Central memory CD4-positive, alpha-beta T cell (primary cell): Measurements from ENCODE around the gene AIG1.
"Not testable (repeated sequence)": the region's sequence is repeated elsewhere in the genome, so short reads cannot be mapped to it uniquely, and the experiment has no call there.

Source experiments
- DNase-seq: peaks from one replicate; pipeline ENCODE4 v3.0.0; 2022

AIG1 gene

DNA sequence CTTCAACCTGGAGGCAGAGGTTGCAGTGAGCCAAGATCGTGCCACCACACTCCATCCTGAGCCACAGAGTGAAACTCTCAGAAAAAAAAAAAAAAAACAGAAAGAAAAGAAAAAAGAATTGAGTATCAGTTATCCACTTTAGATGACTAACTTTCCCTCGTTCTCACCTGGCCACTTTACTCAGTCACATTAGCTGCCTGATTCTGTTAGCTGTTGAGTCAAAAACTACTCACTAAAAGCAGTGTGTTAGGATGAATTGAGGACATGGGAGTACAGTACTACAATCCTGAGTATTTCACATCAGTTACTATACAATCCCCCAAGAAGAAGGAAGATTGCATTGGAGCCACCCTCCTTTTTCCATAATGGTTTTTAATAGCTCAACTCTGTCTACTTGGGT is 275.2 kb downstream of the AIG1 start:
- DNase-seq = no peak

DNA sequence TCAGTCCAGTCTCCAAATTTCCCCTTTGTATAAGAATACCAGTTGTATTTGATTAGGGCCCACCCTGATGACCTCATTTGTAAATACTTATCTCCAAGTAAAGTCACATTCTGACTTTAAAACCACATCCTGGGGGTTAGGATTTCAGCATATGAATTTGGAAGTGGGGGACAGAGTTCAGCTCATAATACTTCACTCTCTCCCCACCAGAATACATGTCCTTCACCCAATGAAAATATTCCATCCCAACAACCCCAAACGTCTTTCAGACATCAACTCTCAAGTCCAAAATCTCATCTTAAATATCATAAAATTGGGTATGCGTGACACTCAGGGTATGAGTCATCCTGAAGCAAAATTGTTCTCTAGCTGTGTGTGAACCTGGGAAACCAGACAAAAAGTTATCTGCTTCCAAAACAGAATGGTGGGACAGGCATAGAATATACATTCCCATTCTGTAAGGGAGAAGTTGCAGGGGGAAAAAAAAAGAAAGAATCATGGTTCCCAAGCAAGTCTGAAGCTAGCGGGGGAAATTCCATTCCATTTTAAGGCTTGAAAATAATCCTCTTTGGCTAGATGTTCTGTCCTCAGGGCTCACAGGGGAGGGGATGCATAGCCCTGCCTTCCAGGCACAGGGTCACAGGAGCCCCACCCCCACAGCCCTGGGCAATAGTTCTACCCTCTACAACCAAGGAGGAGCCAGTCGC is 275.9 kb downstream of the AIG1 start:
- no peak for DNase-seq

DNA sequence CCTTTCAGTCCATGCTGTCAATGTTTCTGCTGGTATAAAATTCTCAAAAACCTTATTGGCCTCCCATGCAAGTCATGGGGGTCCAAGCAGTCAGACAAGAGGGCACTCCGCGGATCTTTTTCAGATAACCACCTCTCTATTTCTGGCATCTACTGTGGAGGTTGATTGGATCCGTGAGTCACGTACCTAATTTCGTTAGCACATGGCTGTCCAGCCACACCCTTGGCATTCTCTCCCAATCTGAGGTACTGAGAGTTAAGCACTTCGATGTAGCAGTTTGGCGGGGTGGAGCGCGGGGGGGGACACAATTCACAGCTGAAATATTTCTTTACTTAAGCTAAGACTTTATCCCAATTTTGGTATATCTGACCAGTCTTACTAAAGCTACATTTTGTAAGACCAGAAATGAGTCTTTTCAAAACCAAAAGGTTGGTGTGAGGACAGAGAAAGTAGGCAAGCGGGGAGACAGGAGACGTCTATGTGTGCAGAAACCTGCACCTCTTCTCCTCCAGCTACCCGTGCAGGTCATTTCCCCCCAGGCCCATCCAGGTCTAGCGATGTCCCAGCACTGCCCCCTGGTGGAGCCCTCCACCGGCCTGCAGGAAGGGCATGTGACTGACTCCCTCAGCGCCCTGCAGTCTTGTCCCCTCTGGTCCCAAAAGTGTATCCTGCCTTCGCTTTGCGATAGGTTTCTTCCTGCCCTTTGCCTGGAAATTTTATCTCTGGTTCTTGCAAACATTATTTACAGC is 276.7 kb downstream of the AIG1 start:
- DNase-seq = peak; percentile 21

DNA sequence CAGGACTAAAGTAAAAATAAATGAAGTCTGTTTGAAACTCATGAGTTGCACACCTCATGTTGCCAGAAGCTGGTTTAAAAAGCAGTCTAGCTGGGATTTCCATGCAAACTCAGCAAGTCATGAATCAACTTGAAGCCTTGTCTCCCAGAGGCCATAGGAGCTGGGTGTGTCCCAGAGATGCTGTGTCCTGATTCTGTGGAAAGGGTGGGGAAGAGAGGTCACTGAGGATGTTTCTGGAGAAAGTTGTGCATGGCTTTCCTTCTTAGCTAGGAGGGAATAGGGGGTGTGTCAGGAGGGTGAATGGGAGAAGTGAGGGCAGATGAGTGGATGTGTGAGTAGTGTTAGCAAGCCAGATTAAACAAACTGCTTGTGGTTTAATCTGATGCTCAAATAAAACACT is 278.5 kb downstream of the AIG1 start:
- DNase-seq = no peak

DNA sequence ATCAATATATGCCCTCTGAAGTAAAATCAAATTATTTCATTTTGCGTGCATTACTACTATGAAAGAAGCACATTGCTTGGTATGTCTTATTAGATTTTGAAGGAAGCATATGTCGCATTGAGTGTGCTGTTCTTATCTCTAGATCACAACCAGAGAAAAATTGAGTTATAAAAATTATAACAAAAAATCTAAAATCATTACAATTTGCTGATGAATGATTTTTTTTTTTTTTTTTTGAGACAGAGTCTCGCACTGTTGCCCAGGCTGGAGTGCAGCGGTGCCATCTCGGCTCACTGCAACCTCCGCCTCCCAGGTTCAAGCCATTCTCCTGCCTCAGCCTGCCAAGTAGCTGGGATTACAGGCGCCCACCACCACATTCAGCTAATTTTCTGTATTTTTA is 284.8 kb downstream of the AIG1 start:
- DNase-seq = not testable (repeated sequence)

DNA sequence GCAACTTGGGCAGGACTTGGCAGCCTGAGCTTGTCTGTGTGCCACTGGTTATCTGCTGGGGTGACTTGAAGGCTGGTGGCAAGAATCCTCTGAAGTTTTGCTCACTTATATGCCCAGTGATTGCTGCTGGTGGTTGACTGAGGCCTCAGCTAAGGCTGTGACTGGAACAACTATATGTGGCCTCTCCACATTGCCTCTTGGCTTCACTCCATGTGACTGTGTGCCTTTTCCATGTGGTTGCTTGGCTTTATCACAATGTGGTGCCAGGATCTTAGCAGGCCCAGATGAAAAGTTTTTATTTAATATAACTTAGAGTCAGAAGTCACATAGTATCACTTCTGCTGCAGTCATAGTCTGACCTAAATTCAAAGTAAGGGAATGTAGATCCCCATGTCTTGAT is 285.3 kb downstream of the AIG1 start:
- no peak for DNase-seq

DNA sequence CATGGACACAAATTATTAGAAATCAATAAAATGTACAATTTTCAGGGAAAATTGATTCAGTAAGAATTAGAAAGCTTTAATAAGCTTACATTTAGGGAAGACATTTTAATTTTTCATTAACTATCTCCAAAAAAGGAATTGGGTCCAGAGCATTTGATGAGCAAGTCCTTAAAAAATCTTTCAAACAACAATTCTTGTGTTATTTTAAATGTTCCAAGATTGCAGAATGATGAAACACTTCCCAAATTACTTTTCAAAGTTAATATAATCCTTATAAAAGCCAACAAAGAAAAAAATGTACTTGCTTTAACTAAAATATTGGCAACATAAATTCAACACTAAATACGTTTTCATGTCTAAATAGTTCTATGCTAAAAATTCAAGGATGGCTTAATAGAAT is 287.8 kb downstream of the AIG1 start:
- DNase-seq = no peak

DNA sequence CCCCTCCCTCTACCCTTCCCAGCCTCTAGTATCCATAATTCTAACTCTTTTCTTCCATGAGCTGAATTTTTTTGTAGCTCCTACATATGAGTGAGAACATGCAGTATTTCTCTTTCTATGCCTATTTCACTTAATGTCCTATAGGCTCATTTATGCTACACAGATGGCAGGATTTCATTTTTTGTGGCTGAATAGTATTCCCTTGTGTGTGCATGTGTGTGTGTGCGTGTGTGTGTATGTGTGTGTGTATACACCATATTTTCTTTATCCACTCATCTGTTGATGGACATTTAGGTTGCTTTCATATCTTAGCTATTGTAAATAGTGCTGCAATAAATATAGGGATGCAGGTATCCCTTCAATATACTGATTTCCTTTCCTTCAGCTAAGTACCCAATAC is 288.8 kb downstream of the AIG1 start:
- no peak for DNase-seq

GRCh38 chr6:143356101-143356880 is 295.6 kb downstream of the AIG1 start:
- DNase-seq = no peak

GRCh38 chr6:143357152-143357551 is 296.5 kb downstream of the AIG1 start:
- DNase-seq = no peak

- no peak for DNase-seq
Measured at GRCh38 chr6:143357561-143358255, 297.0 kb downstream of the AIG1 start.

DNA sequence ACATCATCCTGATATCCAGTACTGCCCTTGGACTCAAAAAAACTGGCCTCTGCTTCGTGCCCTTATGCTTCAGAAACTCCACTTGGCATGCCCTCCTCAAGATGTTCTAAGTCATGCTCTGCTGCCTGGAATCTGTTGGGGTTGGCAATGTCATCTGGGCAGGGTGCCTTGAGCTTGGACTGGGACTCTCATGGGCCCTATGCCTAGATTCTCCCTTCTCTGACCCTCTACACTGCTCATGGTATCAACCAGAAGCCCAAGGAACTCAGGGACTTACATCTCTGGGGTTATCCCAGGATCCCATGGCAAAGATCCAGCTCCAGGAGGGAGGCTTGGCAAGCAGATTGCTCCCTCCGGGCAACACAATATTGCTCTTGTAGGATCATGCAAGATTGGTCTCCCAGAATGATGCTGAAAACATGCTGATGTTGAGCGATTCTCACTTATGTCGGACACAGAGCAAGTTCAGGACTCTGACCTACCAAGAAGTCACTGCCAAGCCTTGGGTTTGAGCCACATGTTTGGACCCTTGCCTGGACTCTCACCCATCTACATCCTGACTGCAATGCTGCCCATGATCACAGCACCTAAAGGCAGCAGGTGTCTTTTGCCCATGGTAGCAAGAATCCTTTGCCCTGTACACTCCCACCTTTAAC is 301.0 kb downstream of the AIG1 start:
- DNase-seq = no peak

DNA sequence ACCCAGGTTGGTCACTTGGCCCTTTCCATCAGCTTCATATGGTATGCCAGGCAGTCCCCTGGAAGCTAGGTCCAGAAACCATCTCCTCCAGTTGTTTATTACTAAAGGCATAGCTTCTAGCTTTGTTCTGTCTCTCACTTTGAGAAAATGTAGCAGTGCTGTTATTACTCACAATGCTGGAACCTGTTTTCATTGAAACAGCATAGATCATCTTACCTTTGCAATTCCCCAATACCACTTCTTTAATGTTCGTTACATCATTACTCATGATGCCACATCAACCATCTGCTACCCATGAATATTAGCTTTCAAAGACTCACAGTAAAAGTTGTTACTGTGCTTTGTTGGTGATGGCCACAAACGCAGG is 301.5 kb downstream of the AIG1 start:
- no peak for DNase-seq

DNA sequence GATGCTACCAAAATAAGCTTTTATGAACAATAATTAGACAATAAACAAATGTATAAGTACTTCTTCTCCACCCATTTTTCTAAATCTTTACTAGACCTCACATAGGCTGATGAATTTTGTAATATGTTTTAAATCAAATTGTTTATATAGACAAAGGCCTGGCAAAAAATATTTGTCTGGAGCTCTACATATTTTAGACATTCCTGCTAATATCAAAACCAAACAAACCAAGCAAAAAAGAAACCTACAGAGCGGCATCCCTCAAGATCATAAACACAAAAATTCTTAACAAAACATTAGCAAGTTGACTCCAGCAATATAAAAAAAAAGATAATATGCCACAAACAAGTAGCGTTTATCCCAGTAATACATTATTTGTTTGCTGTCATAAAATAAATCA is 302.6 kb downstream of the AIG1 start:
- DNase-seq = no peak

DNA sequence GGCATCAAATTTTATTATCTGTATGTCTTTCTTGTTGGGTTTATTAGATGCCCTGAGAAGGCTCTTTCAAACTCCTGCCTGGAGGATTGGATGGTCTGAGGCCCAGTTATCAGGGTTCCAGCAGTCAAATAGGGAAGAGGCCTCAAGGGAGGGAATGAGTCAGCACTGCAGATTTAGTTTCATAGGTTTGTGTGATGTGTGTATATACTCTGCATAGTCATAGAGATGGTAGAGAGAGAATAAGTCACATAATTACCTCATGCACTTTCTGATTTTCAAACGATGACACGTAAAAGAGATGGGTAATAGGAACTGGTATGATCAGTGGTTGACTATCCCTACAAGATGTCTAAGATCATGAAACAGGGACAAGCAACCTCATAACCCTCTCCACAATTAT is 307.7 kb downstream of the AIG1 start:
- DNase-seq = no peak

DNA sequence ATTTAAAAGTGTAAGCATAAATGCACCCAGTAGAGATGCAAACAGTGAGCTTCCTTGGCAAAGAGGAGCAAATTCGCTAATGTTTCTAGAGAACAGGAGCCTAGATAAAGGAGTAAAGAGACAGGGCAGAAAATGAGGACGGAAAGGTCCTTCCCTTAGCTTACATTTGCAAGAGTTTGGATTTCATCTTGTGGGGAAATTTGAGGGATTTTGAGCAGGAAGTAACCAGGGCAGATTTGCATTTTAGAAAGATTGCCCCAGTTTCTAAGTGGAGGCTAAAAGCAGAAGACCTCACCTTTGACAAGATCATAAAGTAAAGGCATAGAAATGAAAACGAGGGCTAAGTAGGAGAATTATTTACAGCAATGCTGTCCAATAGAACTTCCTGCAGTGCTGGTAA is 309.3 kb downstream of the AIG1 start:
- DNase-seq = no peak

DNA sequence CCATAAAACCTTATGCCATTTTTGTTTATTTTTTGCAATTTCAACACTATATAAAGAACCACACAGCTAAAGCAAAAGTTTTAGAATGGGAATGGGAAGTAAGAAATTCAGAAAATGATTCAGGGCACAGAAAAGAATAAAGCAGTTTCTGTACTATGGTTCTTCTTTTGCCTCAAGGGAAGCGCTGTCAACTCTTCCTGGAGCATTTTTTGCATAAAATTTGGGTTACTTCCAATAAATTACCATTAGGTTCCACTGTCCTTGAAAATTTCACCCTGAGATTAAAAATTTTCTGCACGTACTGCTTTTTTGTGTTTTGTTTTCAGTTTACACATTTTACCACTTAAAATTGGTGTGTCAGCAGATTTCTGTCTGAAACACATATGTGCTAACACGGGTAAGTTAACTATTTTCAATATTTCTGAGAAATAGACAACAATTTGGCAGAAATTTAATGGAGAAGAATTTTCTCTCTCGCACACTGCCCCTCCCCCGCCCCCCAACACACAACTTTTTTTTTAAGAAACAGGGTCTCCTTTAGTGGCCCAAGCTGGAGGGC is 310.2 kb downstream of the AIG1 start:
- no peak for DNase-seq

DNA sequence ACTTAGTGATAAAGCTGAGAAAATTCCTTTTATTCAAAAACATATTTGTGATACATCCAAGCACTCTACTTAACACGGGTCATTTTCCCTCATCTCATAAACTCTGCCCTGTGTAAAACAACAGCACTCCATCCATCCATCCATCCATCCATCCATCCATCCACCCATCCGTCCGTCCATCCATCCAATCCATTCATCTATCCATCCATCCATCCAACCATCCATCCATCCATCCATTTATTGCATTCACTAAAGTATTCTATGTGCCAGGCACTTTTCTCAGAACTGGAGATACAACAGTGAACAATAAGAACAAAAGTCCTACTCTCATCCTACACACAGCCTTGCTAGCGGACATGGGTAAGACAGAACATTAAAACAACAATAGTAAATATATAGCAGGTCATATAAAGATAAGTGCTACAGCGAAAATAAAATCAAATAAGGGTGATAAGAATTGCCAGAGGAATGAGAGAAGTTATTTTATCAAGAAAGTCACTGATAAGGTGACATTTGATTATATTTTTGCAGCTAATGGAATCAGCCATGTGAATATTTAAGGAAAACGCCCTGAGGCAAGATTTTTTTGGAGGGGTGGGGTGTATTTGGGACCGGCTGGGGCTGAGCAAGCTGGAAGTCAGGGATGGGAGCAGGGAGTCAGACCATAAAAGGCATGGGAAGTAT is 311.7 kb downstream of the AIG1 start:
- no peak for DNase-seq

- DNase-seq = no peak
Measured at GRCh38 chr6:143374014-143374413, 313.3 kb downstream of the AIG1 start.

DNA sequence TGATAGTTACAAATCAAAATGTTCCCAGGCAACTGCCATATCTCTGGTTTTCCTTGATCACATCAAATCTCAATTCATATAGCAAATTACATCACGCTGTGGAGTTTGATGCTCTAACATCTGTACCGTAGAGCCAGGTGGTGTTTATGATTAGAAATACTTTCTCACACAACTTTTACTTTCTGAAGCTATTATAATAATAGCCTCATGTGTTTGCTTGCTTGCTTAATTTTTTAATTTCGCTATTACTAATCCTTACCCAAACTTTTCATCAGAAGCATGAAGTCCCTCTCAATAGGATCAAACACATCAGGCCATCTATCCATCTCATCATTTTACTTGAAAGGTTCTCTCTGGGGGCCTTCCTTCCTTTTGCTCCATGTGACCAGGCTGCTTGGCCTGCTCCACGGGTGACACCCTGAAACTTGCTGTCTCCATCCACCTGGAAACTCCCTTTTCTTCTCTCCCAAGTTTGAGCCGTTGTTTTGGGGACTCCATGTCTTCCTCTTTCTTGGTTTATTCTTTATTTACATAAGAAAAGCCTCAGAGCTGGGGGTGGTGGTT is 314.4 kb downstream of the AIG1 start:
- no peak for DNase-seq

DNA sequence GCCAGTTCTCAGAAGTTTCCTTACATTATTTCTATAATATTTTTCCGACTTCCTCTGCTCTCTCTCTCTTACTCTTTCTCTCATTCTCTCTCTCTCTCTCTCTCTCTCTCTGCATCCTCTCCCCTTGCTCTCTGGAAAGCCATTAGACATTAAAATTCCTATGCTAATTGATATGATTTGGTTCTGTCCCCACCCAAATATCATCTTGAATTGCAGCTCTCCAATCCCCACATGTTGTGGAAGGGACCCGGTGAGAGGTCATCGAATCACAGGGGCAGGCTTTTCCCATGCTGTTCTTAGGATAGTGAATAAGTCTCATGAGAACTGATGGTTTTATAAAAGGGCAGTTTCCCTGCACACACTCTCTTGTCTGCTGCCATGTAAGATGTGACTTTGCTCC is 315.7 kb downstream of the AIG1 start:
- DNase-seq = no peak
